ENCODE data around the gene GUCY2D.

The GUCY2D gene

GRCh38 chr17:7992924-7993323, 9.5 kb upstream of the GUCY2D start:
- no peak for DNase-seq

- no peak for DNase-seq
Observed at GRCh38 chr17:7993972-7994589, 8.3 kb upstream of the GUCY2D start.

GRCh38 chr17:7995724-7996123, 6.7 kb upstream of the GUCY2D start:
- no peak for DNase-seq

GRCh38 chr17:7997186-7997585, 5.2 kb upstream of the GUCY2D start:
- DNase-seq, result peak in 2 of 4 experiments; percentile 7 to 24

- DNase-seq, result no peak
Observed at GRCh38 chr17:8002721-8003593, 542 bp downstream of the GUCY2D start.

GRCh38 chr17:8003594-8004181, 1.3 kb downstream of the GUCY2D start:
- DNase-seq, result no peak

GRCh38 chr17:8004899-8005298, 2.5 kb downstream of the GUCY2D start:
- no peak for DNase-seq

GRCh38 chr17:8005357-8005756, 2.9 kb downstream of the GUCY2D start:
- DNase-seq, result no peak

- no peak for DNase-seq
Observed at GRCh38 chr17:8005967-8006730, 3.7 kb downstream of the GUCY2D start.

- DNase-seq, result no peak
Observed at GRCh38 chr17:8006836-8007680, 4.6 kb downstream of the GUCY2D start.

GRCh38 chr17:8007836-8008235, 5.4 kb downstream of the GUCY2D start:
- no peak for DNase-seq

GRCh38 chr17:8012045-8012580, 9.7 kb downstream of the GUCY2D start:
- DNase-seq, result no peak

- no peak for DNase-seq
Observed at GRCh38 chr17:8012996-8013640, 10.7 kb downstream of the GUCY2D start.

- no peak for DNase-seq
Observed at GRCh38 chr17:8013731-8014557, 11.5 kb downstream of the GUCY2D start.

- no peak for DNase-seq
Observed at GRCh38 chr17:8014558-8014850, 12.1 kb downstream of the GUCY2D start.

GRCh38 chr17:8015236-8015956, 13.0 kb downstream of the GUCY2D start:
- DNase-seq, result no peak

- DNase-seq, result peak in 1 of 4 experiments; percentile 15
Observed at GRCh38 chr17:8015957-8016631, 13.7 kb downstream of the GUCY2D start.

GRCh38 chr17:8016632-8017424, 14.4 kb downstream of the GUCY2D start:
- DNase-seq, result peak in 1 of 4 experiments; percentile 9

GRCh38 chr17:8018436-8018835, 16.0 kb downstream of the GUCY2D start:
- no peak for DNase-seq

All from activated naive CD4-positive, alpha-beta T cell (primary cell).